ENCODE data around the gene OR52E6.

DNA sequence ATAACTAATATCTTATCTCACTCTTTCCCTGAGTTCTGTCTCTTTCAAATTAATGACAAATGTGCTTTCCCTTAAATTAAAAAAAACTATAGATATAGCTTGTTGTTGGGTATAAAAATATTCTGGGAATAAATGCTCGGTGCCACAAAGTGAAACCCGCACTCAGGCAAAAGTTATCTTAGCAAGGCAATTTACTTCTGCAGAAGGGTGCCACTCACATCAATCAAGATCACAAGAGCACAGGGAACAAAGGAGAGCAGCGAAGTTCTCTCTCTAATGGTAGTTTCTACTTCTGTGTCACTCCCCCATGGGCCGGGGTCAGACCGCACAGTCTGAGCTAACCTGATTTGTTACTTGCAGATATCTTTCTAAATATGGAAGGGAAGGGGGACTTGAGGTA is 37.7 kb downstream of the OR52E6 start:
- no peak for TF ChIP-seq POLR2A (IDR thresholded peaks at IDR 0.05)
- TF ChIP-seq, protein P1, sequence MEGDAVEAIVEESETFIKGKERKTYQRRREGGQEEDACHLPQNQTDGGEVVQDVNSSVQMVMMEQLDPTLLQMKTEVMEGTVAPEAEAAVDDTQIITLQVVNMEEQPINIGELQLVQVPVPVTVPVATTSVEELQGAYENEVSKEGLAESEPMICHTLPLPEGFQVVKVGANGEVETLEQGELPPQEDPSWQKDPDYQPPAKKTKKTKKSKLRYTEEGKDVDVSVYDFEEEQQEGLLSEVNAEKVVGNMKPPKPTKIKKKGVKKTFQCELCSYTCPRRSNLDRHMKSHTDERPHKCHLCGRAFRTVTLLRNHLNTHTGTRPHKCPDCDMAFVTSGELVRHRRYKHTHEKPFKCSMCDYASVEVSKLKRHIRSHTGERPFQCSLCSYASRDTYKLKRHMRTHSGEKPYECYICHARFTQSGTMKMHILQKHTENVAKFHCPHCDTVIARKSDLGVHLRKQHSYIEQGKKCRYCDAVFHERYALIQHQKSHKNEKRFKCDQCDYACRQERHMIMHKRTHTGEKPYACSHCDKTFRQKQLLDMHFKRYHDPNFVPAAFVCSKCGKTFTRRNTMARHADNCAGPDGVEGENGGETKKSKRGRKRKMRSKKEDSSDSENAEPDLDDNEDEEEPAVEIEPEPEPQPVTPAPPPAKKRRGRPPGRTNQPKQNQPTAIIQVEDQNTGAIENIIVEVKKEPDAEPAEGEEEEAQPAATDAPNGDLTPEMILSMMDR (IDR thresholded peaks at IDR 0.05): no peak
